ENCODE measurements around the gene RBMS2. TPM values are rescaled to one million over a fixed set of nuclear protein-coding genes. Genes with fewer than 3 reads are reported as not detected.

RBMS2 gene
- total RNA-seq, 1 experiment from 2014 or later = 40.8 TPM

GRCh38 chr12:56590237-56590830 lies 68.7 kb downstream of the RBMS2 start:
- Histone ChIP-seq H3K79me2 (ENCODE audit: insufficient read depth, low read length) (no peaks in the 10 kb centered on the region), H3K4me2 (ENCODE audit: low read length) (no peak overlapping the region), H3K36me3 (ENCODE audit: control insufficient read depth in 1 of 2, insufficient read depth in 2 of 2, low read length in 2 of 2) (peaks cover 12 to 15% of the 10 kb centered on the region in 2 experiments), H3K4me3 (replicated peaks in 1 of 2; ENCODE audit: low read depth in 1 of 2, low read length in 2 of 2) (no peak overlapping the region), H3K27me3 (ENCODE audit: insufficient read depth, low read length) (no peaks in the 10 kb centered on the region), H3K9ac (ENCODE audit: low read length) (no peak overlapping the region), H3K4me1 (ENCODE audit: control insufficient read depth in 1 of 2, insufficient read depth in 2 of 2, low read length in 2 of 2) (peaks cover 0 to 9% of the 10 kb centered on the region in 2 experiments; a peak in 1 of 4 replicates), H2AFZ (ENCODE audit: low read depth, low read length, poor library complexity, severe bottlenecking) (no peak overlapping the region), H3K9me3 (ENCODE audit: control insufficient read depth in 1 of 2, insufficient read depth in 1 of 2, low read depth in 1 of 2, low read length in 2 of 2) (no peaks in the 10 kb centered on the region), H3K9me2 (ENCODE audit: insufficient read depth) (no peaks in the 10 kb centered on the region), H4K20me1 (ENCODE audit: insufficient read depth) (no peaks in the 10 kb centered on the region), H3K27ac (ENCODE audit: low read depth, low read length) (no peak overlapping the region)
- ATAC-seq (peak; percentile 78), DNase-seq (ENCODE audit: low read depth, low spot score) (no peak)
- intact Hi-C loops (cut with micrococcal nuclease) = loop anchor here (5.0 kb wide), 1 partner anchor 398 kb away; no protein-coding TSS in a partner anchor
- BruUV-seq (replicated peaks) = no TSS peak
- RAD21 ChIA-PET (ENCODE audit: low non-redundant PET in 1 of 2, low total read pairs in 2 of 2, uncharacterized antibody in 2 of 2, unreplicated experiment in 2 of 2) = no interaction called here
- POLR2A ChIA-PET = no interaction called here
- CTCF ChIA-PET = interaction anchor here (1.1 to 1.3 kb wide), 2 partner anchors 46 to 77 kb away, joined by 3 to 6 read pairs; no protein-coding TSS in a partner anchor
- no peak for TF ChIP-seq ZNF274 (IDR thresholded peaks at IDR 0.05; ENCODE audit: low read depth, low read length)
- no peak for TF ChIP-seq EZH2 (IDR thresholded peaks at IDR 0.05)
- TF ChIP-seq RAD21 (IDR thresholded peaks at IDR 0.05; ENCODE audit: low read depth) = peak; percentile 41
- TF ChIP-seq ELF1 (IDR thresholded peaks at IDR 0.05; ENCODE audit: borderline replicate concordance, low read depth) = no peak
- no peak for TF ChIP-seq SP1 (IDR thresholded peaks at IDR 0.05; ENCODE audit: low read depth)
- no peak for TF ChIP-seq CBX3 (IDR thresholded peaks at IDR 0.05; ENCODE audit: low read depth)
- TF ChIP-seq ZBTB33 (IDR thresholded peaks at IDR 0.05; ENCODE audit: extremely low read depth, insufficient replicate concordance, low read length) = no peak
- no peak for TF ChIP-seq YY1 (IDR thresholded peaks at IDR 0.05; ENCODE audit: extremely low read depth, insufficient replicate concordance, low read depth, low read length)
- TF ChIP-seq EGR1 (IDR thresholded peaks at IDR 0.05; ENCODE audit: low read depth) = no peak
- no peak for TF ChIP-seq MAX (IDR thresholded peaks at IDR 0.05)
- TF ChIP-seq, protein P1, sequence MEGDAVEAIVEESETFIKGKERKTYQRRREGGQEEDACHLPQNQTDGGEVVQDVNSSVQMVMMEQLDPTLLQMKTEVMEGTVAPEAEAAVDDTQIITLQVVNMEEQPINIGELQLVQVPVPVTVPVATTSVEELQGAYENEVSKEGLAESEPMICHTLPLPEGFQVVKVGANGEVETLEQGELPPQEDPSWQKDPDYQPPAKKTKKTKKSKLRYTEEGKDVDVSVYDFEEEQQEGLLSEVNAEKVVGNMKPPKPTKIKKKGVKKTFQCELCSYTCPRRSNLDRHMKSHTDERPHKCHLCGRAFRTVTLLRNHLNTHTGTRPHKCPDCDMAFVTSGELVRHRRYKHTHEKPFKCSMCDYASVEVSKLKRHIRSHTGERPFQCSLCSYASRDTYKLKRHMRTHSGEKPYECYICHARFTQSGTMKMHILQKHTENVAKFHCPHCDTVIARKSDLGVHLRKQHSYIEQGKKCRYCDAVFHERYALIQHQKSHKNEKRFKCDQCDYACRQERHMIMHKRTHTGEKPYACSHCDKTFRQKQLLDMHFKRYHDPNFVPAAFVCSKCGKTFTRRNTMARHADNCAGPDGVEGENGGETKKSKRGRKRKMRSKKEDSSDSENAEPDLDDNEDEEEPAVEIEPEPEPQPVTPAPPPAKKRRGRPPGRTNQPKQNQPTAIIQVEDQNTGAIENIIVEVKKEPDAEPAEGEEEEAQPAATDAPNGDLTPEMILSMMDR (IDR thresholded peaks at IDR 0.05 in 2 of 3, conservative IDR thresholded peaks at IDR 0.05 in 1 of 3; ENCODE audit: borderline replicate concordance in 1 of 3, insufficient read depth in 1 of 3, low read depth in 2 of 3, low read length in 2 of 3) = peak; percentile 43 to 65 (median 60); a peak in 5 of 6 replicates
- no peak for TF ChIP-seq POLR2A (IDR thresholded peaks at IDR 0.05; ENCODE audit: borderline replicate concordance, extremely low read depth, insufficient read depth, insufficient read length)
- no peak for TF ChIP-seq POLR2AphosphoS5 (IDR thresholded peaks at IDR 0.05; ENCODE audit: low read depth, low read length)
- no peak for TF ChIP-seq REST (IDR thresholded peaks at IDR 0.05; ENCODE audit: low read depth)
